Prostate gland (tissue), 2 donors: ENCODE data around the gene ITGA8. TPM values are rescaled to one million over a fixed set of nuclear protein-coding genes. Genes with fewer than 3 reads are reported as not detected.
"Not testable (repeated sequence)": the region's sequence is repeated elsewhere in the genome, so short reads cannot be mapped to it uniquely, and the experiment has no call there.

Source experiments
- DNase-seq: peaks from one replicate; pipeline ENCODE4 v3.0.0-alpha.2; 2019; ENCODE audit warnings: low spot score
- H3K27ac ChIP-seq, 2 donors: fragments of 200-600 bp; sonication (generic); 2 replicates each; pipeline ENCODE4 v1.5.1; 2017 to 2019
- H3K27me3 ChIP-seq: fragments of 200-600 bp; sonication (generic); replicated peaks from 2 replicates; pipeline ENCODE4 v1.5.1; 2019; ENCODE audit not compliant: insufficient read depth
- H3K36me3 ChIP-seq, 2 donors: fragments of 200-600 bp; sonication (generic); 1 replicate in 1 of 2; 2 replicates in 1 of 2; pipeline versions ENCODE4 v1.5.1 to v1.8.1; 2017 to 2019
- H3K4me1 ChIP-seq: fragments of 200-600 bp; sonication (generic); replicated peaks from 2 replicates; pipeline ENCODE4 v1.5.1; 2019
- H3K4me3 ChIP-seq, 2 donors: fragments of 200-600 bp; sonication (generic); 2 replicates each; pipeline ENCODE4 v1.5.1; 2017 to 2019
- H3K9me3 ChIP-seq: fragments of 200-600 bp; sonication (generic); 2 replicates; pipeline ENCODE4 v1.5.1; 2017
- POLR2A ChIP-seq: fragments of 450-650 bp; IDR thresholded peaks from one replicate; pipeline ENCODE4 v1.6.1; 2016; ENCODE audit warnings: antibody characterized with exemption, mild to moderate bottlenecking
- POLR2AphosphoS5 ChIP-seq: sonication (generic); formaldehyde crosslinking; IDR thresholded peaks from one replicate; pipeline ENCODE4 v1.6.1; 2017; ENCODE audit warnings: antibody characterized with exemption
- WGBS: methylation state at CpG from one replicate; pipeline ENCODE4 v1.1.5; 2018; 5-methylcytosine and 5-hydroxymethylcytosine counted together
- intact Hi-C: fragments of 100-400 bp; cut with DNase I; formaldehyde crosslinking; loops from one replicate; pipeline ENCODE4 v1.14.2; 2022
- total RNA-seq, 2 donors: library from RNA; depleted of rRNA; stranded (reverse); fragments of >200 nt; gene quantifications; one replicate each; pipeline ENCODE4 v1.1.0, GENCODE V29; 2016
- TF ChIP-seq, protein P1 (sequence below), 4 experiments: fragments of 200-600 bp in 2 of 4; fragments of 450-650 bp in 2 of 4; sonication (generic) in 2 of 4; IDR thresholded peaks; 1 replicate in 3 of 4; 2 replicates in 1 of 4; pipeline ENCODE4 v1.5.1; 2016 to 2019; ENCODE audit warnings: antibody characterized with exemption in 4 of 4, mild to moderate bottlenecking in 2 of 4, moderate library complexity in 2 of 4

ITGA8 gene
- total RNA-seq: 10 to 100 TPM; 10.3 to 11.2 TPM

DNA sequence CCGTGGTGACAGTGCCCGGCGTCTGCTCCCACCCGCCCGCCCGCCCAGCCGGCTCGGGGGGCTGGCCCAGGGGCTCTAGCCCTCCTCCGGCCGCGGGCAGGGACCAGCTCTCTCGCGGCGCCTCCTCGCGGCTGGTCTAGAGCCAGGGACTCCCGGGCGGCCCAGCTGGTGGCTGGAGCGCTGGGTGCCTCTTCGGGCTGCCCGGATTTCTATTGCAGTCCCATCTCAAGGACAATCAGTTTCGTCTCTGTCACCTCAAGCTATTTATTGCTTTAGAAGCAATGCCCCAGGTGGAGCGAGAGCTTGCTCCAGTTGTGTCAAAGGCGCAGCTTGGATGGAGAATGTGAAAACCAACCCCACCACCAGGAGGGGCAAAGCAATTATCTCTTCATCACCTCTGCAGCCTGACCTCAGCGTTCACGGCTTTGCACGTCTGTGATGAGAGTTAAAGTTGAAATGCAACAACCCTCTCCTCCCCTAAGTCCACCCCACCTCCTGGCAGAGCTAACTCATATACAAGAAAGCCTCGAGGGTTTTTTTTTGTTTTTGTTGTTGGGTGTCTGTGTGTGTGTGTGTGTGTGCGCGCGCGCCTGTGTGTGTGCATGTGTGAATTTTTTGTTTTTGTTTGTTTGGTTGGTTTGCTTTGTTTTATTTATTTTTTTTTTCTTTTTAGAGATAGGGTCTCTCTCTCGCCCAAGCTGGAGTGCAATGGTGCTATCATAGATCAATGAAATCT, at the start of gene ITGA8:
Gene ITGA8, minus strand, starts transcription at position 24 of the 736 bp plus-strand sequence. CDS start 151 bp downstream, outside the sequence.
- Histone ChIP-seq H3K36me3 (no peaks in the 10 kb centered on the region), H3K27me3 (peaks cover 2% of the 10 kb centered on the region), H3K27ac (peak within 1 kb of the TSS; percentile 44 to 56), H3K9me3 (no peaks in the 10 kb centered on the region), H3K4me1 (no peaks in the 10 kb centered on the region), H3K4me3 (peak within 1 kb of the TSS; percentile 32 to 43)
- peak; percentile 9 for DNase-seq
- 28% methylated on average over 16 of the region's 33 CpGs for WGBS
- intact Hi-C loops: loop anchor here (2.0 to 5.0 kb wide), 3 partner anchors 102 to 283 kb away; no protein-coding TSS in a partner anchor
- TF ChIP-seq, protein P1, sequence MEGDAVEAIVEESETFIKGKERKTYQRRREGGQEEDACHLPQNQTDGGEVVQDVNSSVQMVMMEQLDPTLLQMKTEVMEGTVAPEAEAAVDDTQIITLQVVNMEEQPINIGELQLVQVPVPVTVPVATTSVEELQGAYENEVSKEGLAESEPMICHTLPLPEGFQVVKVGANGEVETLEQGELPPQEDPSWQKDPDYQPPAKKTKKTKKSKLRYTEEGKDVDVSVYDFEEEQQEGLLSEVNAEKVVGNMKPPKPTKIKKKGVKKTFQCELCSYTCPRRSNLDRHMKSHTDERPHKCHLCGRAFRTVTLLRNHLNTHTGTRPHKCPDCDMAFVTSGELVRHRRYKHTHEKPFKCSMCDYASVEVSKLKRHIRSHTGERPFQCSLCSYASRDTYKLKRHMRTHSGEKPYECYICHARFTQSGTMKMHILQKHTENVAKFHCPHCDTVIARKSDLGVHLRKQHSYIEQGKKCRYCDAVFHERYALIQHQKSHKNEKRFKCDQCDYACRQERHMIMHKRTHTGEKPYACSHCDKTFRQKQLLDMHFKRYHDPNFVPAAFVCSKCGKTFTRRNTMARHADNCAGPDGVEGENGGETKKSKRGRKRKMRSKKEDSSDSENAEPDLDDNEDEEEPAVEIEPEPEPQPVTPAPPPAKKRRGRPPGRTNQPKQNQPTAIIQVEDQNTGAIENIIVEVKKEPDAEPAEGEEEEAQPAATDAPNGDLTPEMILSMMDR (IDR thresholded peaks at IDR 0.05): peak in 3 of 4 experiments; percentile 33 to 38 (median 37)
- no peak for TF ChIP-seq POLR2A
- no peak for TF ChIP-seq POLR2AphosphoS5

DNA sequence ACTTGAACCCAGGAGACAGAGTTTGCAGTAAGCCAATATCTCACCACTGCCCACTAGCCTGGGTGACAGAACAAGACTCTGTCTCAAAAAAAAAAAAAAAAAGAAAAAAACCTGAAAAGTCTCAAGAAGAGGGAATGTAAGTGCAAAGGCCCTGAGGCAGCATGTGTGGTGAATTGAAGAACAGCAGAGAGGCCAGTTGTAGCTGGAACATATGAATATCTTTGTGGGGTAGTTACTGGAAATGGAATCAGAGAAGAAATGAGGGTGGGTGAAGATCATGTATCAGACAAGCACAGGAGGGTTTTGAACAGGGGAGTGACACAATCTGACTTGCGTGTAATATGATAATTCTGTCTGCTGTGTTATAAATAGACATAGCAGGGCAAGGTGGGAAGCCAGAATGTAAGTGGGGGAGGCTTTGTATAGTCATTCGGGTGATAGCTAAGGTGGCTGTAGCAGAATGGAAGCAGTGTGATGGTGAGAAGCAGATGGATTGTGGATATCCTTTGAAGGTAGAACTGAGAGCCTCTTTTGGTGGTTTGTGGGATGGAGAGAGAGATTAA, 45.3 kb upstream of the ITGA8 start:
- no peak overlapping the region for H3K4me3 ChIP-seq
- WGBS: 85% methylated on average over 2 of the region's 2 CpGs
- H3K27ac ChIP-seq: no peak overlapping the region
- intact Hi-C loops: no loop called here
- no peaks in the 10 kb centered on the region for H3K4me1 ChIP-seq
- no peaks in the 10 kb centered on the region for H3K9me3 ChIP-seq
- DNase-seq: no peak
- no peaks in the 10 kb centered on the region for H3K27me3 ChIP-seq
- H3K36me3 ChIP-seq: no peaks in the 10 kb centered on the region
- TF ChIP-seq POLR2AphosphoS5 (no peak), POLR2A (no peak)
- TF ChIP-seq, protein P1 (IDR thresholded peaks at IDR 0.05): no peak

DNA sequence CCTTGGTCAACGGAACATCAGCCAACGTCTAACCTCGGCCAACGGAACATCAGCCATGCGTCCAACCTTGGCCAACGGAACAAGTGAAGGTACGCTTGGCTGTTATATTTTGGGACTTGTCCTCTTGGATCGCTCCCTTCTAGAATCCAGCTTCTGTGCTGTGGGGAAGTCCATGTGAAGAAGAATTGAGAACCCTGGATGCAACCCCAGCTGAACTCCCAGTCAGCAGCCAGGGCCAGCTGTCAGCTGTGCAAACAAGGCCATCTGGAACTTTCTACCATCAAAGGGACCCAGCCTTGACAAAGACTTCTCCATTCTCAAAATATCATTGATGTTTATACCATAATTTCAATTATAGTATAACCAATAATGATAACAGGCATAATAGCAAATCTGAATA, 43.3 kb upstream of the ITGA8 start:
- WGBS: 92% methylated on average over 8 of the region's 8 CpGs
- TF ChIP-seq POLR2A (no peak), POLR2AphosphoS5 (no peak)
- TF ChIP-seq, protein P1 (IDR thresholded peaks at IDR 0.05): no peak
- no peaks in the 10 kb centered on the region for H3K4me1 ChIP-seq
- intact Hi-C loops: no loop called here
- no peak for DNase-seq
- no peak overlapping the region for H3K4me3 ChIP-seq
- H3K36me3 ChIP-seq: no peaks in the 10 kb centered on the region
- H3K27me3 ChIP-seq: no peaks in the 10 kb centered on the region
- H3K9me3 ChIP-seq: no peaks in the 10 kb centered on the region
- H3K27ac ChIP-seq: no peak overlapping the region

DNA sequence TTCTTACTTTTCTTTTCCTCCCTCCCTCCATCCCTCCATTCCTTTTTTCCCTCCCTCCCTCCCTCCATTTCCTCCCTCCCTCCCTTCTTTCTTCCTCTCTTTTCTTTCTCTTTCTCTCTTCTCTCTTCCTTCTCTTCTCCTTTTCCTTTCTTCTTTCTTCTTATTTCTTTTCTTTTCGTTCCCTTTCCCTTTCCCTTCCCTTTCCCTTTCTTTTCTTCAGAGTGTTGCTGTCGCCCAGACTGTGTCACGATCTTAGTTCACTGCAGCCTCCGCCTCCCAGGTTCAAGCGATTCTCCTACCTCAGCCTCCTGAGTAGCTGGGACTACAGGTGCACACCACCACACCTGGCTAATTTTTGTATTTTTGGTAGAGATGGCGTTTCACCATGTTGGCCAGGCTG, 42.5 kb upstream of the ITGA8 start:
- H3K9me3 ChIP-seq, DNase-seq, intact Hi-C loops, H3K36me3 ChIP-seq, H3K27ac ChIP-seq, H3K4me3 ChIP-seq, H3K27me3 ChIP-seq, H3K4me1 ChIP-seq: not testable (repeated sequence)
- 89% methylated on average over 6 of the region's 6 CpGs for WGBS

DNA sequence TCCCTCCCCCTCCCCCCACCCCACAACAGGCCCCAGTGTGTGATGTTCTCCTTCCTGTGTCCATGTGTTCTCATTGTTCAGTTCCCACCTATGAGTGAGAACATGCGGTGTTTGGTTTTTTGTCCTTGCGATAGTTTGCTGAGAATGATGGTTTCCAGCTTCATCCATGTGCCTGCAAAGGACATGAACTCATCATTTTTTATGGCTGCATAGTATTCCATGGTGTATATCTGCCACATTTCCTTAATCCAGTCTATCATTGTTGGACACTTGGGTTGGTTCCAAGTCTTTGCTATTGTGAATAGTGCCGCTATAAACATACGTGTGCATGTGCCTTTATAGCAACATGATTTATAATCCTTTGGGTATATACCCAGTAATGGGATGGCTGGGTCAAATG, 41.5 kb upstream of the ITGA8 start:
- H3K27ac ChIP-seq, intact Hi-C loops, DNase-seq, H3K4me3 ChIP-seq, H3K4me1 ChIP-seq, H3K27me3 ChIP-seq, H3K9me3 ChIP-seq, H3K36me3 ChIP-seq: not testable (repeated sequence)
- WGBS: 93% methylated on average over 4 of the region's 4 CpGs

DNA sequence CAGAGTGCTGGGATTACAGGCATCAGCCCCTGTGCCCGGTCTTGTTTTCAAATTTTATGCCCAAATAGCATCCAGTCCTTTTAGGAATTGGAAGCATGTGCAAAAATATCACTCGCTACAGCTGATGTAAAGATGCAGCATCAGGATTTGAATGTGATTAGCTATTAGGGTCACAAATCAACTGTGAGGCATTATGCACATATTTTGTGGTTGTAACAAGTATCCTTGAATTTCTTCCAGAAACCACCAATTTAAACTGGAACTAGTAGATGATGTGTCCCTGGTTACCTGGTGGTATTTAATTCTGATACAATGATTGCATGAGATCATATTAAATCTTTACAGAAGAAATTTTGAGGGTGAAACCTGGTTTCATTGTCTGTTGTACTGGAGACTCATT, 41.0 kb upstream of the ITGA8 start:
- Histone ChIP-seq H3K27me3 (no peaks in the 10 kb centered on the region), H3K4me1 (no peaks in the 10 kb centered on the region), H3K4me3 (no peak overlapping the region), H3K27ac (no peak overlapping the region), H3K9me3 (no peaks in the 10 kb centered on the region), H3K36me3 (no peaks in the 10 kb centered on the region)
- TF ChIP-seq POLR2AphosphoS5 (no peak), POLR2A (no peak)
- TF ChIP-seq, protein P1 (IDR thresholded peaks at IDR 0.05): no peak
- intact Hi-C loops: no loop called here
- WGBS: 95% methylated on average over 2 of the region's 2 CpGs
- no peak for DNase-seq
